GOT3 (cell line): ENCODE results near the gene ADM2.
"Not testable (repeated sequence)": the region's sequence is repeated elsewhere in the genome, so short reads cannot be mapped to it uniquely, and the experiment has no call there.

Experiments used
- DNase-seq: peaks from one replicate; lab custom pipeline; 2025; ENCODE audit warnings: mixed read lengths; lab: John Stamatoyannopoulos, UW

The ADM2 gene

GRCh38 chr22:50525858-50526107 is 44.4 kb downstream of the ADM2 start:
- no peak for DNase-seq

- DNase-seq: peak; percentile 67
Measured at GRCh38 chr22:50526108-50526833, 44.9 kb downstream of the ADM2 start.

GRCh38 chr22:50526834-50527801 is 45.8 kb downstream of the ADM2 start:
- no peak for DNase-seq

GRCh38 chr22:50527921-50528681 is 46.8 kb downstream of the ADM2 start:
- DNase-seq: no peak

GRCh38 chr22:50528682-50529415 is 47.5 kb downstream of the ADM2 start:
- no peak for DNase-seq

- no peak for DNase-seq
Measured at GRCh38 chr22:50529416-50529896, 48.1 kb downstream of the ADM2 start.

- DNase-seq: peak; percentile 63
Measured at GRCh38 chr22:50529897-50530579, 48.7 kb downstream of the ADM2 start, which contains the start of gene TYMP. TYMP (minus strand) TSS chr22:50530012; CDS start chr22:50529709, 303 bp downstream.

GRCh38 chr22:50530580-50530876 is 49.2 kb downstream of the ADM2 start:
- DNase-seq: peak; percentile 63

GRCh38 chr22:50530877-50531545 is 49.7 kb downstream of the ADM2 start:
- DNase-seq: peak; percentile 44

GRCh38 chr22:50531546-50531961 is 50.2 kb downstream of the ADM2 start:
- no peak for DNase-seq

GRCh38 chr22:50531962-50532674 is 50.8 kb downstream of the ADM2 start:
- DNase-seq: peak; percentile 17

GRCh38 chr22:50532824-50533796 is 51.8 kb downstream of the ADM2 start:
- no peak for DNase-seq

- not testable (repeated sequence) for DNase-seq
Measured at GRCh38 chr22:50533856-50534711, 52.7 kb downstream of the ADM2 start.

GRCh38 chr22:50535113-50535512 is 53.8 kb downstream of the ADM2 start:
- DNase-seq: no peak
